Cardiac fibroblast (primary cell): ENCODE measurements around the gene BRD4.

Experiments
- DNase-seq, 2 donors: peaks; one replicate each; pipeline versions ENCODE4 v3.0.0 to v3.0.0-alpha.2; 2010; ENCODE audit warnings: low read depth in 2 of 2
- H3K4me3 ChIP-seq, 2 donors: replicated peaks in 1 of 2; 1 replicate in 1 of 2; 2 replicates in 1 of 2; pipeline ENCODE4 v1.5.1; 2011; ENCODE audit warnings: low read depth in 2 of 2, low read length in 2 of 2, mild to moderate bottlenecking in 2 of 2, moderate library complexity in 1 of 2
- TF ChIP-seq, protein P1 (sequence below): IDR thresholded peaks from one replicate; pipeline ENCODE4 v1.5.1; 2011; ENCODE audit warnings: low read depth, mild to moderate bottlenecking, low read length, inconsistent platforms

Gene BRD4

GRCh38 chr19:15274477-15274876 lies 57.9 kb downstream of the BRD4 start:
- no peak overlapping the region for H3K4me3 ChIP-seq
- no peak for DNase-seq
- TF ChIP-seq, protein P1, sequence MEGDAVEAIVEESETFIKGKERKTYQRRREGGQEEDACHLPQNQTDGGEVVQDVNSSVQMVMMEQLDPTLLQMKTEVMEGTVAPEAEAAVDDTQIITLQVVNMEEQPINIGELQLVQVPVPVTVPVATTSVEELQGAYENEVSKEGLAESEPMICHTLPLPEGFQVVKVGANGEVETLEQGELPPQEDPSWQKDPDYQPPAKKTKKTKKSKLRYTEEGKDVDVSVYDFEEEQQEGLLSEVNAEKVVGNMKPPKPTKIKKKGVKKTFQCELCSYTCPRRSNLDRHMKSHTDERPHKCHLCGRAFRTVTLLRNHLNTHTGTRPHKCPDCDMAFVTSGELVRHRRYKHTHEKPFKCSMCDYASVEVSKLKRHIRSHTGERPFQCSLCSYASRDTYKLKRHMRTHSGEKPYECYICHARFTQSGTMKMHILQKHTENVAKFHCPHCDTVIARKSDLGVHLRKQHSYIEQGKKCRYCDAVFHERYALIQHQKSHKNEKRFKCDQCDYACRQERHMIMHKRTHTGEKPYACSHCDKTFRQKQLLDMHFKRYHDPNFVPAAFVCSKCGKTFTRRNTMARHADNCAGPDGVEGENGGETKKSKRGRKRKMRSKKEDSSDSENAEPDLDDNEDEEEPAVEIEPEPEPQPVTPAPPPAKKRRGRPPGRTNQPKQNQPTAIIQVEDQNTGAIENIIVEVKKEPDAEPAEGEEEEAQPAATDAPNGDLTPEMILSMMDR: no peak

- no peak for DNase-seq
- TF ChIP-seq, protein P1: no peak
- no peak overlapping the region for H3K4me3 ChIP-seq
Observed at GRCh38 chr19:15269806-15270205, 62.5 kb downstream of the BRD4 start.

GRCh38 chr19:15268928-15269253 lies 63.4 kb downstream of the BRD4 start:
- TF ChIP-seq, protein P1: no peak
- no peak overlapping the region for H3K4me3 ChIP-seq
- no peak for DNase-seq

DNA sequence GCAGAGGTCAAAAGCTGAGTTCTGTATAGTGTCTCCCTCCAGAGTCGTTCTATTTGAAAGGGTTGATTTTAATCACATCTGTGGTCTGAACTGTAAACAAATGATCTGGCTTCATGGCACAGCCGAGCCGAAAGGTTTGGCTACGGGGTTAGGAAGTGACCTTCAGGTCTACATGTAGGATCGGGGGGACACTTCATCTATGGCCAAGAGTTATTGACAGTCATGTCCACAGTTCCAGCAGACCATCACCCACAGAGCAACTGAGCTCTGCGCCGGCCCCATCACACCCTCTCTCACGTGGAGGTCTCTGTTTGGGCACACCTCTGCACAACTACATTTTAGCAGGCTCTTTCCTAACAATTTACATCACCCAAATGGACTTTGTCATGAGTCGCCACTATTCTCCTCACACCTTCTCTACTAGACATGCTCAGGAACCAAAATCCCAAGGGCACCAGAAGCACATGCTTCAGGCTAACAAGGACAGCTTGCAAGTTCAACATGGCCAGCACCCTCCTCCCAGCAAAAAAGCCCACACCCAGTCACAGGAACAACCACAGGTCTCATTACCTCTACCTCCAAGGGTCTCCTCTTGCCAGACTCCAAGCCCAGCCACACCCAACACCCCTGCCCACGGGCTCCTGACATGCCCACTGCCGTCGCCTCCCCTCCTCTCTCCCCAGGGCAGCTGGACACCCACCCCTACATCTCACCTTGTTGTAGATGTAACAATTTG lies 64.0 kb downstream of the BRD4 start:
- no peak overlapping the region for H3K4me3 ChIP-seq
- TF ChIP-seq, protein P1: no peak
- no peak for DNase-seq

GRCh38 chr19:15266683-15267082 lies 65.7 kb downstream of the BRD4 start:
- no peak overlapping the region for H3K4me3 ChIP-seq
- TF ChIP-seq, protein P1: no peak
- no peak for DNase-seq

DNA sequence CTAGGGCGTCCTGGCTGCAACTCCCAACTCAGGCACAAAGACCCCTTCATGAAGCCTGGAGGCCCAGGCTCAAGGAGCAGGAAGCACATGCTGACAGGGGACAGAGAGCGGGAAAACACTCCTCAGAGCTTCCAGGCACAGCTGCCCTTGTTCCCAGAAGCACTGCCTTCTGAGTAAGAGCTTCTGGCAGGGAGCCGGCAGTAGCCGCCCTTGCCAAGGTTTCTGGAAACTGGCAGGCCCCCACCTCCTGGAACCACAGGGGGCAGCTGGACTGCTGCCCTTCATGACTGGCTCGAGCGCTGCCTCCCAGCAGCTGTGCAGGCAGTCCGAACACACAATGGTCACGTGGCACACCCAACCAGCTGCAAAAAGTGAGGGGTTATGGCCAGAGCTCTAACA lies 66.5 kb downstream of the BRD4 start:
- TF ChIP-seq, protein P1: no peak
- no peak overlapping the region for H3K4me3 ChIP-seq
- DNase-seq: peak; percentile 97 to 99

GRCh38 chr19:15265214-15265849 lies 67.0 kb downstream of the BRD4 start:
- no peak overlapping the region for H3K4me3 ChIP-seq
- TF ChIP-seq, protein P1: no peak
- no peak for DNase-seq
